PC-9 (cell line): Measurements from ENCODE around the gene ANO2. TPM values are rescaled to one million over a fixed set of nuclear protein-coding genes. Genes with fewer than 3 reads are reported as not detected.
"Not testable (repeated sequence)": the region's sequence is repeated elsewhere in the genome, so short reads cannot be mapped to it uniquely, and the experiment has no call there.

ENCODE experiments used
- BruUV-seq: library from RNA; stranded (reverse); fragments of 400-500 nt; replicated peaks from 2 replicates; lab custom pipeline; 2021; lab: Mats Ljungman, UMichigan
- CTCF ChIA-PET: fragments of 300-600 bp; sonication (Branson Sonifier 250); formaldehyde crosslinking; loops from one replicate; lab custom pipeline; 2022; ENCODE audit warnings: antibody characterized with exemption; lab: Charles Lee
- POLR2A ChIA-PET: fragments of 300-600 bp; sonication (Branson Sonifier 250); formaldehyde crosslinking; loops from one replicate; lab custom pipeline; 2022; ENCODE audit warnings: antibody characterized with exemption; ENCODE audit not compliant: unreplicated experiment; lab: Charles Lee
- DNase-seq, 2 experiments: peaks; one replicate each; pipeline versions ENCODE4 v3.0.0 to v3.0.0-alpha.2; 2015 to 2022; ENCODE audit warnings: mixed read lengths in 1 of 2
- H2AFZ ChIP-seq: fragments of 200-600 bp; sonication (generic); 2 replicates; pipeline ENCODE4 v1.8.1; 2017; ENCODE audit warnings: antibody characterized with exemption
- H3F3A ChIP-seq: fragments of 200-600 bp; sonication (generic); 2 replicates; pipeline ENCODE4 v1.8.1; 2017; ENCODE audit warnings: antibody characterized with exemption, mild to moderate bottlenecking, low read depth; ENCODE audit not compliant: insufficient read depth
- H3K27ac ChIP-seq: fragments of 200-600 bp; sonication (generic); 2 replicates; pipeline ENCODE4 v1.6.1; 2016; ENCODE audit warnings: mixed run types
- H3K27me3 ChIP-seq: fragments of 200-600 bp; sonication (generic); 2 replicates; pipeline ENCODE4 v1.6.1; 2016; ENCODE audit warnings: low read depth, mixed run types; ENCODE audit not compliant: insufficient read depth
- H3K36me3 ChIP-seq: fragments of 200-600 bp; sonication (generic); 2 replicates; pipeline ENCODE4 v1.6.1; 2016; ENCODE audit warnings: low read depth, mixed run types
- H3K4me1 ChIP-seq: fragments of 200-600 bp; sonication (generic); replicated peaks from 2 replicates; pipeline ENCODE4 v1.6.1; 2016; ENCODE audit warnings: mixed run types; ENCODE audit not compliant: insufficient read depth
- H3K4me2 ChIP-seq: fragments of 200-600 bp; sonication (generic); 2 replicates; pipeline ENCODE4 v1.6.1; 2017; ENCODE audit warnings: mixed run types
- H3K4me3 ChIP-seq: fragments of 200-600 bp; sonication (generic); 2 replicates; pipeline ENCODE4 v1.6.1; 2016; ENCODE audit warnings: mixed run types
- H3K79me2 ChIP-seq: fragments of 200-600 bp; sonication (generic); 2 replicates; pipeline ENCODE4 v1.6.1; 2017; ENCODE audit warnings: low read depth, mixed run types
- H3K9me2 ChIP-seq: fragments of 200-600 bp; sonication (generic); 2 replicates; pipeline ENCODE4 v1.8.1; 2017; ENCODE audit warnings: mild to moderate bottlenecking; ENCODE audit not compliant: insufficient read depth
- H3K9me3 ChIP-seq: fragments of 200-600 bp; sonication (generic); 2 replicates; pipeline ENCODE4 v1.8.1; 2016; ENCODE audit warnings: low read depth; ENCODE audit not compliant: insufficient read depth
- H4K20me1 ChIP-seq: fragments of 200-600 bp; sonication (generic); 2 replicates; pipeline ENCODE4 v1.8.1; 2017; ENCODE audit not compliant: insufficient read depth
- EZH2 ChIP-seq: fragments of 200-600 bp; sonication (generic); IDR thresholded peaks from 2 replicates; pipeline ENCODE4 v1.8.0; 2017; ENCODE audit warnings: antibody characterized with exemption, low read depth
- intact Hi-C: fragments of 100-400 bp; cut with micrococcal nuclease; formaldehyde crosslinking; loops from one replicate; pipeline ENCODE4 v1.10.0; 2022; ENCODE audit not compliant: unreplicated experiment
- total RNA-seq: library from RNA; stranded (reverse); gene quantifications from 2 replicates; pipeline ENCODE4 v1.2.3, GENCODE V29; 2021
- TF ChIP-seq, protein P1 (sequence below): fragments of 200-600 bp; sonication (generic); conservative IDR thresholded peaks from 2 replicates; pipeline ENCODE4 v1.6.1; 2017; ENCODE audit warnings: mixed run types, antibody characterized with exemption, mild to moderate bottlenecking, moderate library complexity

Gene ANO2
- total RNA-seq, 1 experiment from 2014 or later: not detected

DNA sequence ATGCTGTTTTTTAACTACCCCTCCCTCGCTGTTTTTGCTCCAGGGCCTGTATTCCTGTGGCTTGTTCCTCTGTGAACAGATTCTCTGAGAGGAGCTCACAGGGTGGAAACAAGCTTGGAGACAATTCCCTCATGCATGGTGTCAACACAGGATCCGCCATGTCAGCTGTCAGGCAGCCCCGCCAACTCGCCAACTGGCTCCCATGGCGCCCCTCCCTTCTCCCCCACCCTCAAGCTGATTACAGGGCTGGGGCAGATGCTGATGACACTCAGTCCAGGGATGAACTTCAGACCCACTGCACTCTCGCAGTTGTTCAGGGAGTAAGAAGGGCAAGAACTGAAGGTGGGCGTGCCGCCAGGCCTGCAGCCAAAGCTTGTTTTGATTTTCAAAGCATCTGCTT is 283.2 kb downstream of the ANO2 start:
- BruUV-seq: no TSS peak
- Histone ChIP-seq H3K79me2 (no peaks in the 10 kb centered on the region), H4K20me1 (no peaks in the 10 kb centered on the region), H3K4me3 (no peak overlapping the region), H3K36me3 (no peaks in the 10 kb centered on the region), H3K4me1 (no peaks in the 10 kb centered on the region), H3K9me2 (no peaks in the 10 kb centered on the region), H3K4me2 (no peak overlapping the region), H3K27ac (no peak overlapping the region), H3K9me3 (no peaks in the 10 kb centered on the region), H2AFZ (no peak overlapping the region), H3K27me3 (0 out of 2 replicates have a peak, but pooled peaks cover 2% of the 10 kb centered on the region), H3F3A (no peaks in the 10 kb centered on the region)
- ChIA-PET POLR2A (no interaction called here), CTCF (no interaction called here)
- DNase-seq: no peak
- intact Hi-C loops: no loop called here
- TF ChIP-seq EZH2: no peak
- TF ChIP-seq, protein P1, sequence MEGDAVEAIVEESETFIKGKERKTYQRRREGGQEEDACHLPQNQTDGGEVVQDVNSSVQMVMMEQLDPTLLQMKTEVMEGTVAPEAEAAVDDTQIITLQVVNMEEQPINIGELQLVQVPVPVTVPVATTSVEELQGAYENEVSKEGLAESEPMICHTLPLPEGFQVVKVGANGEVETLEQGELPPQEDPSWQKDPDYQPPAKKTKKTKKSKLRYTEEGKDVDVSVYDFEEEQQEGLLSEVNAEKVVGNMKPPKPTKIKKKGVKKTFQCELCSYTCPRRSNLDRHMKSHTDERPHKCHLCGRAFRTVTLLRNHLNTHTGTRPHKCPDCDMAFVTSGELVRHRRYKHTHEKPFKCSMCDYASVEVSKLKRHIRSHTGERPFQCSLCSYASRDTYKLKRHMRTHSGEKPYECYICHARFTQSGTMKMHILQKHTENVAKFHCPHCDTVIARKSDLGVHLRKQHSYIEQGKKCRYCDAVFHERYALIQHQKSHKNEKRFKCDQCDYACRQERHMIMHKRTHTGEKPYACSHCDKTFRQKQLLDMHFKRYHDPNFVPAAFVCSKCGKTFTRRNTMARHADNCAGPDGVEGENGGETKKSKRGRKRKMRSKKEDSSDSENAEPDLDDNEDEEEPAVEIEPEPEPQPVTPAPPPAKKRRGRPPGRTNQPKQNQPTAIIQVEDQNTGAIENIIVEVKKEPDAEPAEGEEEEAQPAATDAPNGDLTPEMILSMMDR: no peak

DNA sequence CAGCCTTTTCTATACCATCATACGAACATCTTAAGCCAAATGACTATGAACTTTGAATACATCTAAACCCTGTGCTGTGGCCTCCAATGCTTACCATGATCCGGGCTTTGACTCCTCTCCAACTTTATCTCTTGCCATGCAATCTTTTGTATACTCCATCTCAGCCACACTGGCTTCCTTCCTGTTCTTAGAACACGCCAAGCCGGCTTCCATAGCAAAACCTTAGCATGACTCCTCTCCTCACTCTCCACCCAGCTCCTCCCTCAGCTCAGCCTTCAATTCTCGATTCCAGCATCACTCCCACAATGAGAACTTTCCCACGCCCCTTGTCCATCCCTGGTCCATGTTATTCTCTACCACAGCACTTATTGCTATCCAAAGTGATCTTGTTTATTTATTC is 284.8 kb downstream of the ANO2 start:
- H3K79me2 ChIP-seq: no peaks in the 10 kb centered on the region
- H3K4me3 ChIP-seq: no peak overlapping the region
- intact Hi-C loops: no loop called here
- H3K27me3 ChIP-seq: 0 out of 2 replicates have a peak, but pooled peaks cover 2% of the 10 kb centered on the region
- no peaks in the 10 kb centered on the region for H3F3A ChIP-seq
- H3K4me1 ChIP-seq: no peaks in the 10 kb centered on the region
- BruUV-seq: no TSS peak
- no peak for DNase-seq
- ChIA-PET POLR2A (no interaction called here), CTCF (interaction anchor here (0.7 kb wide), 1 partner anchor 328 kb away, joined by 3 read pairs; no protein-coding TSS in a partner anchor)
- H3K36me3 ChIP-seq: no peaks in the 10 kb centered on the region
- H4K20me1 ChIP-seq: no peaks in the 10 kb centered on the region
- no peak overlapping the region for H3K27ac ChIP-seq
- TF ChIP-seq EZH2: no peak
- TF ChIP-seq, protein P1: no peak
- H3K4me2 ChIP-seq: no peak overlapping the region
- no peak overlapping the region for H2AFZ ChIP-seq
- no peaks in the 10 kb centered on the region for H3K9me2 ChIP-seq
- no peaks in the 10 kb centered on the region for H3K9me3 ChIP-seq

DNA sequence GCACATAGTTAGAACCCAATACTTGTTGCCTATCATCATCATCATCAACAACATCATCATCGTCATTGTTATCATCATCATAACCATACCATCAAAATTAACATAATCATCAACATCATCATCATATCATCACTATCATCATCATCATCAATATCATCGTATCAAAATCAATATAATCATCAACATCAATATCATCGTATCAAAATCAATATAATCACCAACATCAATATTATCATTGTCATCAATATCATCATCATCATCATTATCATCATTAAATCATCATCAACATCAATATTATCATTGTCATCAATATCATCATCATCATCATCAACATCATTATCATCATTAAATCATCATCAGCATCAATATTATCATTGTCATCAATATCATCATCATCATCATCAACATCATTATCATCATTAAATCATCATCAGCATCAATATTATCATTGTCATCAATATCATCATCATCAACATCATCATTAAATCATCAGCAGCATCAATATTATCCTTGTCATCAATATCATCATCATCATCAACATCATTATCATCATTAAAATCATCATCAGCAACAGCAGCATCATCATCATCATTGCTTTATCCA is 286.6 kb downstream of the ANO2 start:
- H3K4me2 ChIP-seq, BruUV-seq, H4K20me1 ChIP-seq, H3K4me3 ChIP-seq, H3K27me3 ChIP-seq, POLR2A ChIA-PET, H3K9me2 ChIP-seq, H3K79me2 ChIP-seq, H3K27ac ChIP-seq, H3K9me3 ChIP-seq, H2AFZ ChIP-seq, H3K4me1 ChIP-seq, intact Hi-C loops, H3F3A ChIP-seq, H3K36me3 ChIP-seq, DNase-seq: not testable (repeated sequence)
- CTCF ChIA-PET: interaction anchor here (0.6 kb wide), 1 partner anchor 963 kb away, joined by 6 read pairs; no protein-coding TSS in a partner anchor

DNA sequence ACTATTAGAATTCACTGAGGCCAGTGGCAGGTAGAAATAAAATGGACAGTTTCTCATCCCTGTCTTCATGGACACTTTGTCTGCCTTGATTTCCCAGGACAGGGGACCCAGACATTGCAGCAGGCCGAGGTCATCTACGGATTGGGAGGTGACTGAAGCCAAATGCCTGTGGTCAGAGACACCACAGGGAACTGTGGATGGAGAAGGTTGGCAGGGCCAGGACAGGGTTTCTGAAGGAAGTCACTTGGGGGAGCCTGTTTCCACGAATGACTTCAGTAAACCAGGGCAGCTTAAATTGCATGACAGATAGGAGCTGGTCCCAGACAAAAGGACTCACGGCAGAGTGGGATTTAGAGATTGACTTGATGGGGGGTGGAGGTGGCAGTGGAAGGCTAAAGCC is 288.2 kb downstream of the ANO2 start:
- Histone ChIP-seq H2AFZ (no peak overlapping the region), H3K79me2 (no peaks in the 10 kb centered on the region), H3K9me2 (no peaks in the 10 kb centered on the region), H3K4me2 (no peak overlapping the region), H3F3A (no peaks in the 10 kb centered on the region), H3K4me3 (no peak overlapping the region), H3K9me3 (no peaks in the 10 kb centered on the region), H3K36me3 (no peaks in the 10 kb centered on the region), H4K20me1 (no peaks in the 10 kb centered on the region), H3K27me3 (0 out of 2 replicates have a peak, but pooled peaks cover 1% of the 10 kb centered on the region), H3K27ac (no peak overlapping the region), H3K4me1 (no peaks in the 10 kb centered on the region)
- ChIA-PET POLR2A (no interaction called here), CTCF (no interaction called here)
- BruUV-seq: no TSS peak
- TF ChIP-seq EZH2: no peak
- TF ChIP-seq, protein P1: no peak
- intact Hi-C loops: no loop called here
- no peak for DNase-seq
